Subcutaneous abdominal adipose tissue (tissue), 5 donors: ENCODE measurements around the gene TMEM81.
A peak's percentile ranks its signal among the peaks of the same experiment; 100 is the strongest.

Source experiments
- H3K27ac ChIP-seq: one replicate; pipeline ENCODE4 v1.7.0; 2013; ENCODE audit warnings: low read depth, mild to moderate bottlenecking, inconsistent platforms, low read length, moderate library complexity
- H3K27me3 ChIP-seq, 5 donors: one replicate each; pipeline ENCODE4 v1.7.0; 2013; ENCODE audit warnings: low read length in 5 of 5, inconsistent platforms in 1 of 5; ENCODE audit not compliant: control insufficient read depth in 5 of 5, insufficient read depth in 4 of 5
- H3K36me3 ChIP-seq, 5 donors: one replicate each; pipeline ENCODE4 v1.7.0; 2013; ENCODE audit warnings: low read length in 5 of 5; ENCODE audit not compliant: control insufficient read depth in 5 of 5, insufficient read depth in 5 of 5
- H3K4me1 ChIP-seq, 5 donors: one replicate each; pipeline ENCODE4 v1.7.0; 2013; ENCODE audit warnings: low read length in 5 of 5, mild to moderate bottlenecking in 3 of 5, moderate library complexity in 1 of 5; ENCODE audit not compliant: control insufficient read depth in 5 of 5, insufficient read depth in 5 of 5
- H3K4me3 ChIP-seq, 5 donors: one replicate each; pipeline ENCODE4 v1.7.0; 2013; ENCODE audit warnings: low read length in 5 of 5, low read depth in 1 of 5
- H3K9ac ChIP-seq, 5 donors: one replicate each; pipeline ENCODE4 v1.7.0; 2013; ENCODE audit warnings: low read length in 5 of 5, mild to moderate bottlenecking in 4 of 5, moderate library complexity in 3 of 5
- H3K9me3 ChIP-seq, 5 donors: one replicate each; pipeline ENCODE4 v1.7.0; 2013; ENCODE audit warnings: low read length in 5 of 5; ENCODE audit not compliant: control insufficient read depth in 5 of 5
- donor health status: healthy.
- donor health status: healthy.
- donor health status: healthy.
- donor health status: healthy.
- donor health status: healthy.

Gene TMEM81, protein sequence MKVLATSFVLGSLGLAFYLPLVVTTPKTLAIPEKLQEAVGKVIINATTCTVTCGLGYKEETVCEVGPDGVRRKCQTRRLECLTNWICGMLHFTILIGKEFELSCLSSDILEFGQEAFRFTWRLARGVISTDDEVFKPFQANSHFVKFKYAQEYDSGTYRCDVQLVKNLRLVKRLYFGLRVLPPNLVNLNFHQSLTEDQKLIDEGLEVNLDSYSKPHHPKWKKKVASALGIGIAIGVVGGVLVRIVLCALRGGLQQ

DNA sequence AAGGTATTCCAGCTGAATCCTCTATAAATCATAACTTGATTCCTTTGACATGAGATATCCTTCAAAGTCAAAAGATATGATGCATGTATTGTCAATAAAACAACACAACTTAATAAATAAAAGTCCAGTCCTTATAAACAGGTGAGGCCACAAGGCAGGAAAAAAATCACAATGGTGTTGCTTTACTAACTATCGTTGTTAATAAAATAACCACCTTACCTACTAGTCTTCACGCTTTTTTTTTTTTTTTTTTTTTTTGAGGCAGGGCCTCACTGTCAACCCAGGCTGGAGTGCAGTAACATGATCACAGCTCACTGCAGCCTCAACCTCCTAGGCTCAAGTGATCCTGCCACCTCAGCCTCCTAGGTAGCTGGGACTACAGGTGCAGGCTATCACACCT, at the start of gene TMEM81:
TMEM81 (minus strand) TSS at position 101 of the 400 bp plus-strand sequence. CDS start 140 bp downstream, outside the sequence.
- H3K27ac ChIP-seq, result no peak within 1 kb of the TSS
- H3K4me1 ChIP-seq, result peaks cover 0 to 7% (median 0%) of the 10 kb centered on the region in 5 donors
- H3K27me3 ChIP-seq, result no peaks in the 10 kb centered on the region
- H3K9me3 ChIP-seq, result no peaks in the 10 kb centered on the region
- H3K9ac ChIP-seq, result no peak within 1 kb of the TSS
- peaks cover 24 to 56% (median 45%) of the 10 kb centered on the region in 5 donors for H3K36me3 ChIP-seq
- no peak within 1 kb of the TSS for H3K4me3 ChIP-seq

DNA sequence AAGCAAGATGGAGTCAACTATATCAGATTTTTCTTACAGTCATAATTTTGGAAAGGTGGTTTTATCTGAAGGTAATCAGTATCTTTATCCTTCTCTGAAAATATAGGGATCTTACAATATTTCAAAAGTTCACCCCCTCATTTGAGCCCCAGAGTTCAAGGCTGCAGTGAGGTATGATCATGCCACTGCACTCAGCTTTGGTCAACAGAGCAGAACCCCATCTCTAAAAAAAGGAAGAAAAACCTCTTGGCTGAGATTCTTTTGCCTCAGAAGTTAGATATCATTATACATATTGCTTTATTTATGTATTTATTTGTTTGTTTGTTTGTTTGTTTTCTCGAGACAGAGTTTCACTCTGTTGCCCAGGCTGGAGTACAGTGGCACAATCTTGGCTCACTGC, 49.0 kb upstream of the TMEM81 start:
- Histone ChIP-seq H3K36me3 (no peaks in the 10 kb centered on the region), H3K9me3 (no peaks in the 10 kb centered on the region), H3K4me3 (no peak overlapping the region), H3K4me1 (peaks cover 0 to 2% (median 0%) of the 10 kb centered on the region in 5 donors), H3K27me3 (no peaks in the 10 kb centered on the region), H3K9ac (no peak overlapping the region), H3K27ac (no peak overlapping the region)

DNA sequence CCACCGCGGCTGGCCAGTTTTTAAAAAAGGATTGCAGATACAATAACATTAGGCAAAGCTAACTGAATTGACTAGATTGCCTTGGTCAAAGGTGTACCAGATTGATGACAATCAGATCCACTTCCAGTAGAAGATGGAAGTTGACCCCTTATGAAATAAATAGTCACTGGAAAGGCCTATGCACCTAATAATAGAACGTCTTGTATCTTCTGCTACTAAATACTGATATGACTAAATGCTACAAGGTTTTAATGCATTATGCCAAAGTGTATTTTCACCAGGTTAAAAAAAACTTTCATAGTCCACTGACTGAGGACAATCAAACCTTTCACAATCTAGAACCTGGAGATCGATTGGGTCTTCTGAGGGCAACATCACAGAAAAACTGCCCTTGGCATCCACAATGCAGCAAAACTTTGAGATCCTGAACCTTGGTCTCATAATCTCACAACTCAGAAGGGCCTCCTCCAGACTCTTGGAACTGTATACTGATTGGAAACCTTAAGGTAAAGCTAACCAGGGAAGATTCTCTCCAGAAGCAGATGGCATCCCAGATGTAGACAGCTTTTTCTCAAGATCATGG, 45.3 kb upstream of the TMEM81 start:
- Histone ChIP-seq H3K36me3 (no peaks in the 10 kb centered on the region), H3K9ac (no peak overlapping the region), H3K27me3 (no peaks in the 10 kb centered on the region), H3K27ac (no peak overlapping the region), H3K9me3 (no peaks in the 10 kb centered on the region), H3K4me1 (no peaks in the 10 kb centered on the region), H3K4me3 (no peak overlapping the region)

DNA sequence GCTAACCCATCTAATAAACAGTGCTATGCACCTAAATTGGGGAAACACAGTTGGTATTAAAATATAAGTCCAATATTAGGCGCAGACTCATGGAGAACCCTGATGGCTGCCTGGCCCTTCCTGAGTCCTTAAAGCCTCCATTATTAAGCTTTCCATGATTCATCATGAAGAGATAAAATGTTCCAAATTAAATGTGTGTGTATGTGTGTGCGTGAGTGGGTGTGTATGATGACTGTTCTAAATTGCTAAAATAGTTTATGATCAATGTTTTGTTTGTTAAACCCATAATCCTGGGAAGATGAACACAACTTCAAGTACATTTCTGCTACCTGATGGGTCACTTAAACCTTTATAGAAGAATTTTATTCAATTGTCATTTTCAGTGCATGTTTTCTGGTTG, 43.8 kb upstream of the TMEM81 start:
- Histone ChIP-seq H3K4me3 (no peak overlapping the region), H3K27ac (no peak overlapping the region), H3K27me3 (no peaks in the 10 kb centered on the region), H3K9me3 (no peaks in the 10 kb centered on the region), H3K36me3 (no peaks in the 10 kb centered on the region), H3K9ac (no peak overlapping the region), H3K4me1 (peaks cover 0 to 1% (median under 1%) of the 10 kb centered on the region in 5 donors)

DNA sequence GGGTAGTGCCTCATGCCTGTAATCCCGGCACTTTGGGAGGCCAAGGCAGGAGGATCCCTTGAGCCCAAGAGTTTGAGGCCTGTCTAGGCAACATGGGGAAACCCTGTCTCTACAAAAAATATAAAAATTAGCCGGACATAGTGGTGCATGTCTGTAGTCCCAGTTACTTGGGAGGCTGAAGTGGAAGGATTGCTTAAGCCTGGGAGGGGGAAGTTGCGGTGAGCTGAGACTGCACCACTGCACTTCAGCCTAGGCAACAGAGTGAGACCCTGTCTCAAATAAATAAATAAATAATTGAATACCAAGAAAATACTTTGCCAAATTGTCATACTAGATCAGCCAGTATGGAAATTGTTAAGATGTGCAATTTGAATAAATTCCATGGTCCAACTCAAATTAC, 43.4 kb upstream of the TMEM81 start:
- peaks cover 0 to 5% (median 5%) of the 10 kb centered on the region in 5 donors for H3K4me1 ChIP-seq
- no peak overlapping the region for H3K9ac ChIP-seq
- no peaks in the 10 kb centered on the region for H3K36me3 ChIP-seq
- no peak overlapping the region for H3K4me3 ChIP-seq
- no peak overlapping the region for H3K27ac ChIP-seq
- no peaks in the 10 kb centered on the region for H3K9me3 ChIP-seq
- no peaks in the 10 kb centered on the region for H3K27me3 ChIP-seq

DNA sequence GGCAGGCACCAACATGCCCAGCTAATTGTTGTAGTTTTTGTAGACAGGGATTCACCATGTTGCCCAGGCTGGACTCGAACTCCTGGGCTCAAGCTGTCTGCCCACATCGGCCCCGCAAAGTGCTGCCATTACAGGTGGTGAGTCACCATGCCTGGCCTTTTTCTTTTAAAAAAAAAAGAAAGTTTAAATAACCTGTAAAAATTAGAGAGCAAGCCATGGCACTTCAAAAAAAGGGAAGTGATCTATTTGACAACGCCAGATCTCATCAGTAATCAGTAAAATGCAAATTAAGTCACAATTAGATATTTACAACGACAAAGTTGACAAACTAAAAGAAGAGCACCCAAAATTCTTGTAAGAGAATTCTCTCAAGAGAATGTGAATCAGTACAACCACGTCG, 40.5 kb upstream of the TMEM81 start:
- no peaks in the 10 kb centered on the region for H3K27me3 ChIP-seq
- H3K4me1 ChIP-seq, result peaks cover 10 to 29% (median 25%) of the 10 kb centered on the region in 5 donors
- no peak overlapping the region for H3K27ac ChIP-seq
- no peaks in the 10 kb centered on the region for H3K9me3 ChIP-seq
- no peaks in the 10 kb centered on the region for H3K36me3 ChIP-seq
- no peak overlapping the region for H3K4me3 ChIP-seq
- H3K9ac ChIP-seq, result no peak overlapping the region

DNA sequence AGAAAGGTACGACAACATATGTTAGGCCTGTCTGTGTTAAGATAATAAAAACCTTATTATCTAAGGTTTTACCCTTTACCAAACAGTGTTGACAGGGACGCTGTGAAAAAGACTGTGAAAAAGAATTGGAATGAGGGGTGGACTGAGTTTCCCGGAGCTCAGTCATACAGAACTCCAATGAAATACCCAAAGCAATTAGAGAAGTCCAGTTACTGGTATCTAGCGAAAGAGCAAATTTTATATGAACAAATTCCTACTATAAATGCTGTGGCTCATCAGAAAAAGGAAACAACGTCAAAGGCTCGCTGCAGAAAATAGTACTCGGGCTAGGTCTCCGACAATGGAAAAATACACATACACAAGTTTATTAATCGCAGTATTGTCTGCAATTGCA, 38.2 kb upstream of the TMEM81 start:
- no peaks in the 10 kb centered on the region for H3K27me3 ChIP-seq
- peaks cover 0 to 12% (median 0%) of the 10 kb centered on the region in 5 donors for H3K36me3 ChIP-seq
- H3K9me3 ChIP-seq, result no peaks in the 10 kb centered on the region
- H3K27ac ChIP-seq, result peak overlapping the region; percentile 98
- peak overlapping the region; percentile 86 to 100 (median 99) for H3K4me3 ChIP-seq
- H3K9ac ChIP-seq, result peak overlapping the region; percentile 79 to 100 (median 99)
- peaks cover 10 to 33% (median 29%) of the 10 kb centered on the region in 5 donors for H3K4me1 ChIP-seq

DNA sequence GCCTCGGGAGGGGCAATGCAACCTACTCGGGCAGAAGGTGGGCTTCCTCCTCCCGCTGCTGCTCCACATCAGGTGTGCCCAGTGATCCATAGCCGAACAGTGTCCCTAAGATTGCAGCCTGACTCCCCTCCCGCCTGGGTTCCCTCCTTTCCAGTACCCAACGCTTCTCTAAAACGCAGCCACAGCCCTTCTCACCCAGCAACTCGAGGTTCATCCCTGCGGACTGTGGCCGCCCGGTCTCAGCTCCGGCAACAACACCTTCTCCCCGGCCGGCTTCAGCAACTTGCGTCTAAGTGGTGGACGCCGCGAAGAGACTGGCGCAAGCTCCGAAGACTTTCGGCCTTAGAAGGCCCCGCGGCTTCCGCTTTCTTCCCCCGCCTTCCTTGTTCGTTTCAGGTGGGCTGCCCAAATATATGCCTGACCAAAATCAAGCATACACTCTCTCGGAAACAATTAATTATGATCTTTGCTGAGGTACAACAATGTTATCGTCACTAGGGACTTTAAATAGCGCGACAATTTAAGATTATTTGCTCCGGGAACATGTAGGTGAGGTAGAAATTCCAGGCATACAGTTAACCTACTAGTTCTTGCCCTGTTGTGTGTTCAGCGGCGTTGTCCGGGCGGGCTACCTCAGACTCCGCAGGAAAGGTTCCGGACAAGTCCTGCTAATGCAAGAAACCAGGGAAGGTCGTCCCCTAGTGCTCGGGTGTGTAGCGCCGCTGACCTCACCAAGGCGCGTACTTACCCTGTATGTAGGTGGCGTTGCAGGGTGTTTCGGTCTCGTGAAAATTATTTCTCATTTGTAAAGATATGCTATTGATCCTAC, 37.6 kb upstream of the TMEM81 start, which contains the start of gene RBBP5:
RBBP5 (minus strand) TSS at position 319 of the 829 bp plus-strand sequence; CDS start at position 214, 105 bp downstream.
- Histone ChIP-seq H3K27me3 (no peaks in the 10 kb centered on the region), H3K4me3 (peak within 1 kb of the TSS; percentile 86 to 100 (median 99)), H3K36me3 (peaks cover 0 to 12% (median 0%) of the 10 kb centered on the region in 5 donors), H3K9me3 (no peaks in the 10 kb centered on the region), H3K27ac (peak within 1 kb of the TSS; percentile 98), H3K9ac (peak within 1 kb of the TSS; percentile 96 to 100 (median 99)), H3K4me1 (peaks cover 10 to 33% (median 29%) of the 10 kb centered on the region in 5 donors)

DNA sequence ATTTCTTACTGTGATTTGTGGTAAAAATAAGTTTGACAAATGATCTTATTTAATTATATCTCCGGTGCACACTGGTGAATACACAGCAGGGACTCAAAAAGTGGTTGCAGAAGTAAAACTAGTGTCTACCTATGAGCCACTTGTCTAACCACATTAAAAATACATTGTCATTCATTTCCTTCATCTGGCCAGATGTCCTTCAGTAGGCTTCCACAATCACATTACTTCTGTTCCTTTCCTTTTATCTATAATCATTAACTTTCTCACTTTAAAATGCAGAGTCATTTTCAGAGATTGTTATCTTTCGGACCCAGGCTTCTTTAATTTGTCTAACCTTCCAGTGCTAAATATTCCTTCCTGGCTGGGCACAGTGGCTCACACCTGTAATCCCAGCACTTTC, 34.5 kb upstream of the TMEM81 start:
- H3K9ac ChIP-seq, result peak overlapping the region in 1 of 5 donors; percentile 16
- no peak overlapping the region for H3K4me3 ChIP-seq
- H3K36me3 ChIP-seq, result peaks cover 3 to 28% (median 12%) of the 10 kb centered on the region in 5 donors
- no peak overlapping the region for H3K27ac ChIP-seq
- no peaks in the 10 kb centered on the region for H3K27me3 ChIP-seq
- peaks cover 10 to 33% (median 29%) of the 10 kb centered on the region in 5 donors for H3K4me1 ChIP-seq
- H3K9me3 ChIP-seq, result no peaks in the 10 kb centered on the region
